HEK293 (cell line): ENCODE data around the gene RPL36AL.

Source experiments
- ELK4 ChIP-seq: IDR thresholded peaks from 2 replicates; pipeline ENCODE4 v1.6.1; 2011; ENCODE audit warnings: mild to moderate bottlenecking, low read depth, low read length, borderline replicate concordance
- GLIS1 ChIP-seq: fragments of 450-650 bp; formaldehyde crosslinking; IDR thresholded peaks from 2 replicates; pipeline ENCODE4 v1.5.1; 2016; ENCODE audit warnings: missing biosample characterization, missing genetic modification characterization
- IKZF3 ChIP-seq: fragments of 450-650 bp; IDR thresholded peaks from 2 replicates; pipeline ENCODE4 v1.5.0; 2018; ENCODE audit warnings: missing biosample characterization, mild to moderate bottlenecking, missing genetic modification characterization, moderate library complexity
- KLF9 ChIP-seq: fragments of 450-650 bp; formaldehyde crosslinking; IDR thresholded peaks from 2 replicates; pipeline ENCODE4 v1.5.1; 2016; ENCODE audit warnings: missing biosample characterization, missing genetic modification characterization, low read depth
- PBX3 ChIP-seq: sonication (generic); formaldehyde crosslinking; IDR thresholded peaks from 2 replicates; pipeline ENCODE4 v1.8.1; 2022; ENCODE audit warnings: mild to moderate bottlenecking, moderate library complexity, missing genetic modification reagents
- SALL2 ChIP-seq: fragments of 450-650 bp; formaldehyde crosslinking; IDR thresholded peaks from 2 replicates; pipeline ENCODE4 v1.5.0; 2017; ENCODE audit warnings: missing biosample characterization, mild to moderate bottlenecking, missing genetic modification characterization, borderline replicate concordance
- SP7 ChIP-seq: fragments of 450-650 bp; formaldehyde crosslinking; IDR thresholded peaks from 2 replicates; pipeline ENCODE4 v1.5.1; 2016; ENCODE audit warnings: missing biosample characterization, missing genetic modification characterization
- YY2 ChIP-seq: fragments of 450-650 bp; formaldehyde crosslinking; IDR thresholded peaks from 2 replicates; pipeline ENCODE4 v1.5.1; 2016; ENCODE audit warnings: missing biosample characterization, missing genetic modification characterization
- ZBTB20 ChIP-seq: fragments of 450-650 bp; formaldehyde crosslinking; IDR thresholded peaks from 2 replicates; pipeline ENCODE4 v1.5.1; 2016; ENCODE audit warnings: missing biosample characterization, missing genetic modification characterization
- ZFP37 ChIP-seq: fragments of 450-650 bp; formaldehyde crosslinking; IDR thresholded peaks from 2 replicates; pipeline ENCODE4 v1.5.1; 2016; ENCODE audit warnings: missing biosample characterization, missing genetic modification characterization
- ZNF132 ChIP-seq: fragments of 450-650 bp; formaldehyde crosslinking; IDR thresholded peaks from 2 replicates; pipeline ENCODE4 v1.5.1; 2017; ENCODE audit warnings: missing biosample characterization, missing genetic modification characterization, borderline replicate concordance
- ZNF138 ChIP-seq: fragments of 450-650 bp; formaldehyde crosslinking; IDR thresholded peaks from 2 replicates; pipeline ENCODE4 v1.5.1; 2016; ENCODE audit warnings: missing biosample characterization, missing genetic modification characterization, borderline replicate concordance
- ZNF157 ChIP-seq: fragments of 450-650 bp; formaldehyde crosslinking; IDR thresholded peaks from 2 replicates; pipeline ENCODE4 v1.5.1; 2016; ENCODE audit warnings: missing biosample characterization, missing genetic modification characterization
- ZNF184 ChIP-seq: fragments of 450-650 bp; IDR thresholded peaks from 2 replicates; pipeline ENCODE4 v1.5.1; 2018; ENCODE audit warnings: missing biosample characterization, mild to moderate bottlenecking, missing genetic modification characterization
- ZNF2 ChIP-seq: fragments of 450-650 bp; formaldehyde crosslinking; IDR thresholded peaks from 2 replicates; pipeline ENCODE4 v1.5.1; 2016; ENCODE audit warnings: missing biosample characterization, missing genetic modification characterization
- ZNF223 ChIP-seq: fragments of 450-650 bp; formaldehyde crosslinking; IDR thresholded peaks from 2 replicates; pipeline ENCODE4 v1.5.1; 2016; ENCODE audit warnings: missing biosample characterization, missing genetic modification characterization
- ZNF23 ChIP-seq: fragments of 450-650 bp; formaldehyde crosslinking; IDR thresholded peaks from 2 replicates; pipeline ENCODE4 v1.5.1; 2016; ENCODE audit warnings: missing biosample characterization, missing genetic modification characterization, borderline replicate concordance
- ZNF274 ChIP-seq, 2 experiments: fragments of 200-500 bp in 1 of 2; fragments of 450-650 bp in 1 of 2; sonication (Bioruptor generic) in 1 of 2; formaldehyde crosslinking in 1 of 2; IDR thresholded peaks; 2 replicates each; pipeline versions ENCODE4 v1.5.1 to v1.6.1; 2014 to 2016; ENCODE audit warnings: borderline replicate concordance in 1 of 2, inconsistent platforms in 1 of 2, low read length in 1 of 2, missing biosample characterization in 1 of 2, missing genetic modification characterization in 1 of 2
- ZNF280C ChIP-seq: fragments of 450-650 bp; formaldehyde crosslinking; IDR thresholded peaks from 2 replicates; pipeline ENCODE4 v1.5.1; 2016; ENCODE audit warnings: missing biosample characterization, missing genetic modification characterization
- ZNF302 ChIP-seq: fragments of 450-650 bp; formaldehyde crosslinking; IDR thresholded peaks from 2 replicates; pipeline ENCODE4 v1.5.1; 2016; ENCODE audit warnings: missing biosample characterization, missing genetic modification characterization, low read depth
- ZNF398 ChIP-seq: fragments of 450-650 bp; formaldehyde crosslinking; IDR thresholded peaks from 2 replicates; pipeline ENCODE4 v1.5.1; 2017; ENCODE audit warnings: missing biosample characterization, missing genetic modification characterization
- ZNF423 ChIP-seq: fragments of 450-650 bp; formaldehyde crosslinking; IDR thresholded peaks from 2 replicates; pipeline ENCODE4 v1.5.1; 2016; ENCODE audit warnings: missing biosample characterization, missing genetic modification characterization
- ZNF510 ChIP-seq: fragments of 450-650 bp; formaldehyde crosslinking; IDR thresholded peaks from 2 replicates; pipeline ENCODE4 v1.5.1; 2018; ENCODE audit warnings: mild to moderate bottlenecking, missing genetic modification characterization, missing biosample characterization; ENCODE audit not compliant: insufficient replicate concordance
- ZNF596 ChIP-seq: fragments of 450-650 bp; IDR thresholded peaks from 2 replicates; pipeline ENCODE4 v1.5.0; 2018; ENCODE audit warnings: missing biosample characterization, mild to moderate bottlenecking, missing genetic modification characterization, moderate library complexity
- ZNF654 ChIP-seq: fragments of 450-650 bp; formaldehyde crosslinking; IDR thresholded peaks from 2 replicates; pipeline ENCODE4 v1.5.1; 2016; ENCODE audit warnings: low read depth, missing biosample characterization, missing genetic modification characterization
- ZNF76 ChIP-seq: fragments of 450-650 bp; formaldehyde crosslinking; IDR thresholded peaks from 2 replicates; pipeline ENCODE4; 2016; ENCODE audit warnings: low read depth, missing biosample characterization, missing genetic modification characterization, borderline replicate concordance
- TF ChIP-seq, protein P1 (sequence below): fragments of 450-650 bp; formaldehyde crosslinking; optimal IDR thresholded peaks from 2 replicates; pipeline ENCODE3; 2016; ENCODE audit warnings: missing biosample characterization, mild to moderate bottlenecking, missing genetic modification characterization
- TF ChIP-seq, protein P2 (sequence below): fragments of 450-650 bp; formaldehyde crosslinking; IDR thresholded peaks from 2 replicates; pipeline ENCODE4 v1.5.1; 2016; ENCODE audit warnings: missing biosample characterization, missing genetic modification characterization

The RPL36AL gene

DNA sequence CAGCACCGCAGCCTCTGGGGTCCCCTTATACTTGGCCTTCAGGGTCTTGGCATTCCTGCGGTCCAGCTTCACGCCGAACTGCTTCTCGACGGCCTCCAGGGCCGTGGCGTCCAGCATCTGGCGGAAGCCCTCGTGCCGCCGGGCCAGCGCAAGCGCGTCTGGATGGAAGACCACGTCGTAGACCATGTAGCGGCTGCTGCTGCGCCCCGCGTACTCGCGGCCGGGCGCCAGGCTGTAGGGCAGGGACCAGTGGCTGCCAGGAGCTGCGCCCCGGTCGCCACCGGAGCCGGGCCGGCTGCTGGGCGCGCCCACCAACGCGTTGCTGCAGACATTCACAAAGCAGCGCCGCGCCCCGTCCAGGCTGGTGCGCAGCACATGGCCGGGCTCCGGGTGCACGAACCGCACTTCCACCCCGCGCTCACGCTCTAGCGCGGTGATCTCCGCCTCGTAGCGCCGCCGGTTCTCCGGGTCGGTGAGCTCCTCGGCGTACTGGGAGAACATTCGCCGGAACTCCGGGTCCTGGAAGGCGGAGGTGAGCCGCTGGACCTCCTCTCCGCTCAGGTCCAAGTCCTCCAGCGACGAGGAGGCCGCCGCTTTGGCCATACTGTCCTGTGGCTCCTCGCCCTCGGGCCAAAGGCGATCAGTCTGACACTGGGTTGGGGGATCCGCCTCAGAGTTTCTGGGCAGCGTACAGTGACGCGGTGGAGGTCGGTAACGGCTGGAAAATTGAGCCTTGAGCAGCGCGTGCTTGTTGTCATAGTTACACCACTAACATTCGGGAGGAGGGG lies 14.3 kb upstream of the RPL36AL start, which contains the start of gene DNAAF2 (continued):
- TF ChIP-seq GLIS1 (tag by site-specific recombination) (no peak), SALL2 (tag by site-specific recombination) (no peak), KLF9 (tag by site-specific recombination) (peak; percentile 61), ZNF510 (no peak), ZNF596 (tag by site-specific recombination) (no peak), ZNF157 (tag by site-specific recombination) (no peak), ZFP37 (tag by site-specific recombination) (no peak), SP7 (tag by site-specific recombination) (no peak), ZNF76 (peak; percentile 28; the same call in 1 of the 2 replicates), ZNF423 (tag by site-specific recombination) (no peak), ZNF223 (tag by site-specific recombination) (no peak), ZNF23 (tag by site-specific recombination) (no peak), ZNF2 (tag by site-specific recombination) (no peak; the same call in 1 of the 2 replicates), IKZF3 (tag by site-specific recombination) (no peak), ZNF398 (0 out of 2 replicates have a peak, but pooled peaks have one; percentile 1), ZNF132 (tag by site-specific recombination) (no peak), ZNF654 (no peak), ZBTB20 (tag by site-specific recombination) (peak; percentile 72; the same call in 1 of the 2 replicates), ZNF138 (tag by site-specific recombination) (no peak), ELK4 (no peak), ZNF184 (tag by site-specific recombination) (no peak), PBX3 (CRISPR knock-in tag) (peak; percentile 5), ZNF280C (tag by site-specific recombination) (no peak), ZNF302 (tag by site-specific recombination) (no peak), YY2 (tag by site-specific recombination) (no peak), ZNF274 (IDR thresholded peaks at IDR 0.05; ENCODE audit: low read length) (no peak), ZNF274 (tag by site-specific recombination; IDR thresholded peaks at IDR 0.05; ENCODE audit: borderline replicate concordance) (no peak)
- TF ChIP-seq, protein P1, sequence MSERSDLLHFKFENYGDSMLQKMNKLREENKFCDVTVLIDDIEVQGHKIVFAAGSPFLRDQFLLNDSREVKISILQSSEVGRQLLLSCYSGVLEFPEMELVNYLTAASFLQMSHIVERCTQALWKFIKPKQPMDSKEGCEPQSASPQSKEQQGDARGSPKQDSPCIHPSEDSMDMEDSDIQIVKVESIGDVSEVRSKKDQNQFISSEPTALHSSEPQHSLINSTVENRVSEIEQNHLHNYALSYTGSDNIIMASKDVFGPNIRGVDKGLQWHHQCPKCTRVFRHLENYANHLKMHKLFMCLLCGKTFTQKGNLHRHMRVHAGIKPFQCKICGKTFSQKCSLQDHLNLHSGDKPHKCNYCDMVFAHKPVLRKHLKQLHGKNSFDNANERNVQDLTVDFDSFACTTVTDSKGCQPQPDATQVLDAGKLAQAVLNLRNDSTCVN (tag by site-specific recombination), result peak; percentile 89
- TF ChIP-seq, protein P2, sequence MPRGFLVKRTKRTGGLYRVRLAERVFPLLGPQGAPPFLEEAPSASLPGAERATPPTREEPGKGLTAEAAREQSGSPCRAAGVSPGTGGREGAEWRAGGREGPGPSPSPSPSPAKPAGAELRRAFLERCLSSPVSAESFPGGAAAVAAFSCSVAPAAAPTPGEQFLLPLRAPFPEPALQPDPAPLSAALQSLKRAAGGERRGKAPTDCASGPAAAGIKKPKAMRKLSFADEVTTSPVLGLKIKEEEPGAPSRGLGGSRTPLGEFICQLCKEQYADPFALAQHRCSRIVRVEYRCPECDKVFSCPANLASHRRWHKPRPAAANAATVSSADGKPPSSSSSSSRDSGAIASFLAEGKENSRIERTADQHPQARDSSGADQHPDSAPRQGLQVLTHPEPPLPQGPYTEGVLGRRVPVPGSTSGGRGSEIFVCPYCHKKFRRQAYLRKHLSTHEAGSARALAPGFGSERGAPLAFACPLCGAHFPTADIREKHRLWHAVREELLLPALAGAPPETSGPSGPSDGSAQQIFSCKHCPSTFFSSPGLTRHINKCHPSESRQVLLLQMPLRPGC (tag by site-specific recombination), result no peak
